NT2/D1 (cell line): ENCODE data around the gene FGD1.

Experiments used
- YY1 ChIP-seq: IDR thresholded peaks from 2 replicates; pipeline ENCODE4 v1.6.1; 2011; ENCODE audit not compliant: insufficient read length, insufficient read depth
- ZNF274 ChIP-seq: IDR thresholded peaks from 2 replicates; pipeline ENCODE4 v1.6.1; 2011; ENCODE audit warnings: mild to moderate bottlenecking, low read depth, low read length

GRCh38 chrX:54496517-54496852, 451 bp upstream of the FGD1 start:
- TF ChIP-seq ZNF274 (no peak), YY1 (no peak)
